GM18498 (cell line): Measurements from ENCODE around the gene OR52L1.

Experiments used
- ATAC-seq: cut with Tn5 transposase; IDR thresholded peaks from one replicate; pipeline ENCODE4 v1.9.1; 2021; ENCODE audit warnings: mild to moderate bottlenecking, moderate library complexity; ENCODE audit not compliant: unreplicated experiment

OR52L1 gene

GRCh38 chr11:5941951-5942350, 44.8 kb downstream of the OR52L1 start, which contains the start of gene OR56A3:
Gene OR56A3 (plus strand): TSS chr11:5942251. CDS start chr11:5947347, 5,096 bp downstream.
- ATAC-seq: no peak

GRCh38 chr11:5940748-5941147, 46.0 kb downstream of the OR52L1 start:
- no peak for ATAC-seq

GRCh38 chr11:5938603-5938965, 48.2 kb downstream of the OR52L1 start:
- no peak for ATAC-seq

GRCh38 chr11:5937868-5938602, 48.8 kb downstream of the OR52L1 start:
- ATAC-seq: no peak
